ENCODE data around the gene FAM170B. TPM values are rescaled to one million over a fixed set of nuclear protein-coding genes. Genes with fewer than 3 reads are reported as not detected.

Gene FAM170B
- total RNA-seq, 1 donor: not detected

GRCh38 chr10:49169776-49170175 is 36.0 kb upstream of the FAM170B start:
- TF ChIP-seq CTCF (IDR thresholded peaks at IDR 0.05; ENCODE audit: insufficient read depth, low read length): no peak
- no peak for DNase-seq (ENCODE audit: low read depth)
- H3K4me3 ChIP-seq (ENCODE audit: low read depth, low read length): no peak overlapping the region

GRCh38 chr10:49168831-49169500 is 35.1 kb upstream of the FAM170B start:
- no peak for DNase-seq (ENCODE audit: low read depth)
- no peak overlapping the region for H3K4me3 ChIP-seq (ENCODE audit: low read depth, low read length)
- no peak for TF ChIP-seq CTCF (IDR thresholded peaks at IDR 0.05; ENCODE audit: insufficient read depth, low read length)

GRCh38 chr10:49168171-49168540 is 34.3 kb upstream of the FAM170B start:
- H3K4me3 ChIP-seq (ENCODE audit: low read depth, low read length): no peak overlapping the region
- DNase-seq (ENCODE audit: low read depth): no peak
- no peak for TF ChIP-seq CTCF (IDR thresholded peaks at IDR 0.05; ENCODE audit: insufficient read depth, low read length)

- TF ChIP-seq CTCF (IDR thresholded peaks at IDR 0.05; ENCODE audit: insufficient read depth, low read length): no peak
- DNase-seq (ENCODE audit: low read depth): no peak
- no peak overlapping the region for H3K4me3 ChIP-seq (ENCODE audit: low read depth, low read length)
Measured at GRCh38 chr10:49167425-49168170, 33.8 kb upstream of the FAM170B start.

GRCh38 chr10:49166484-49167400 is 32.9 kb upstream of the FAM170B start:
- no peak for TF ChIP-seq CTCF (IDR thresholded peaks at IDR 0.05; ENCODE audit: insufficient read depth, low read length)
- DNase-seq (ENCODE audit: low read depth): no peak
- H3K4me3 ChIP-seq (ENCODE audit: low read depth, low read length): no peak overlapping the region

GRCh38 chr10:49165821-49166483 is 32.1 kb upstream of the FAM170B start:
- no peak overlapping the region for H3K4me3 ChIP-seq (ENCODE audit: low read depth, low read length)
- no peak for TF ChIP-seq CTCF (IDR thresholded peaks at IDR 0.05; ENCODE audit: insufficient read depth, low read length)
- no peak for DNase-seq (ENCODE audit: low read depth)

Data from fibroblast of the aortic adventitia (primary cell).